HL-60 (cell line): Measurements from ENCODE around the gene KRTAP5-8.

Experiments
- DNase-seq, 2 experiments: peaks; one replicate each; pipeline ENCODE4 v3.0.0-alpha.2; 2010 to 2020; ENCODE audit warnings: low read depth in 1 of 2, low spot score in 1 of 2
- H3K27ac ChIP-seq: fragments of 250-450 bp; sonication (Bioruptor Pico); replicated peaks from 2 replicates; pipeline ENCODE4 v1.5.1; 2020; ENCODE audit warnings: mild to moderate bottlenecking, moderate library complexity
- H3K27me3 ChIP-seq: fragments of 250-450 bp; sonication (Bioruptor Pico); 2 replicates; pipeline ENCODE4 v1.5.1; 2021; ENCODE audit warnings: mild to moderate bottlenecking, moderate library complexity; ENCODE audit not compliant: insufficient read depth, poor library complexity, severe bottlenecking
- H3K4me3 ChIP-seq: replicated peaks from 2 replicates; pipeline ENCODE4 v1.5.1; 2011; ENCODE audit warnings: mild to moderate bottlenecking, control low read depth, low read length; ENCODE audit not compliant: insufficient read depth
- CTCF ChIP-seq: IDR thresholded peaks from one replicate; pipeline ENCODE4 v1.5.1; 2011; ENCODE audit warnings: low read length, control low read depth, inconsistent platforms; ENCODE audit not compliant: insufficient read depth
- GABPA ChIP-seq: IDR thresholded peaks from 2 replicates; pipeline ENCODE4 v1.6.1; 2012; ENCODE audit warnings: low read depth
- POLR2AphosphoS5 ChIP-seq: IDR thresholded peaks from 2 replicates; pipeline ENCODE4 v1.6.1; 2012; ENCODE audit warnings: low read depth
- REST ChIP-seq: IDR thresholded peaks from 2 replicates; pipeline ENCODE4 v1.6.1; 2012; ENCODE audit warnings: low read depth; ENCODE audit not compliant: insufficient replicate concordance
- SPI1 ChIP-seq: IDR thresholded peaks from 2 replicates; pipeline ENCODE4 v1.6.1; 2012; ENCODE audit warnings: low read depth, mild to moderate bottlenecking, borderline replicate concordance

The KRTAP5-8 gene

GRCh38 chr11:71530602-71531001 lies 7.2 kb upstream of the KRTAP5-8 start:
- DNase-seq: no peak
- TF ChIP-seq CTCF: no peak
- TF ChIP-seq POLR2AphosphoS5: no peak
- TF ChIP-seq REST: no peak
- TF ChIP-seq SPI1: no peak
- TF ChIP-seq GABPA: no peak

GRCh38 chr11:71532036-71532610 lies 5.7 kb upstream of the KRTAP5-8 start:
- DNase-seq: peak in 1 of 2 experiments; percentile 59

More at GRCh38 chr11:71530602-71531001, 7.2 kb upstream of the KRTAP5-8 start:
- Histone ChIP-seq H3K27me3 (no peaks in the 10 kb centered on the region), H3K27ac (no peak overlapping the region), H3K4me3 (no peak overlapping the region)

More at GRCh38 chr11:71532036-71532610, 5.7 kb upstream of the KRTAP5-8 start:
- Histone ChIP-seq H3K27ac (peak overlapping the region; percentile 40), H3K27me3 (no peaks in the 10 kb centered on the region), H3K4me3 (no peak overlapping the region)
- TF ChIP-seq CTCF (no peak), POLR2AphosphoS5 (no peak), SPI1 (no peak), GABPA (no peak), REST (no peak)
